GM12878 (cell line): ENCODE measurements around the gene ELOVL5. TPM values are rescaled to one million over a fixed set of nuclear protein-coding genes. Genes with fewer than 3 reads are reported as not detected.

Experiments used
- BCLAF1 ChIP-seq: fragments of 450-650 bp; IDR thresholded peaks from 2 replicates; pipeline ENCODE4 v1.6.1; 2017; ENCODE audit warnings: antibody characterized with exemption, mild to moderate bottlenecking, moderate library complexity
- HCFC1 ChIP-seq: fragments of 150-350 bp; IDR thresholded peaks from 2 replicates; pipeline ENCODE4 v1.6.1; 2014; ENCODE audit warnings: low read length
- NFXL1 ChIP-seq: fragments of 450-650 bp; IDR thresholded peaks from 2 replicates; pipeline ENCODE4 v1.6.1; 2017; ENCODE audit warnings: antibody characterized with exemption, mild to moderate bottlenecking, borderline replicate concordance
- ZNF592 ChIP-seq: fragments of 450-650 bp; IDR thresholded peaks from 2 replicates; pipeline ENCODE4 v1.6.1; 2017; ENCODE audit warnings: mild to moderate bottlenecking, moderate library complexity
- polyA plus RNA-seq, 11 experiments: library from polyadenylated mRNA; depleted of rRNA in 4 of 11; unstranded in 6 of 11; stranded (reverse) in 5 of 11; fragments of >200 nt; fragmentation: Nextera tagmentation in 4 of 11; fragmentation: Illumina TruSeq in 1 of 11; extraction: Ambion mirVana in 4 of 11; extraction: Trizol in 1 of 11; gene quantifications; 1 replicate in 1 of 11; 2 replicates in 10 of 11; pipeline versions ENCODE4 v1.2.1 to v1.2.3, GENCODE V29; 2011 to 2016; ENCODE audit warnings: inconsistent platforms in 2 of 11, missing spikeins in 2 of 11, low read depth in 1 of 11
- total RNA-seq, 4 experiments: library from RNA; depleted of rRNA in 3 of 4; stranded (reverse); fragments of >200 nt in 3 of 4; fragmentation: Illumina TruSeq in 1 of 4; extraction: Trizol in 1 of 4; gene quantifications; 2 replicates each; pipeline versions ENCODE4 v1.2.1 to v1.2.3, GENCODE V29; 2013 to 2021

The ELOVL5 gene
- total and polyA plus RNA-seq, 10 of the 15 experiments (the other 5 are each of a cell fraction or from before 2014, with no cell fraction given): 156 to 241 (median 196) TPM

GRCh38 chr6:53282234-53282633 is 66.5 kb downstream of the ELOVL5 start (continued):
- no peak for TF ChIP-seq ZNF592
- no peak for TF ChIP-seq NFXL1
- TF ChIP-seq HCFC1: no peak
- no peak for TF ChIP-seq BCLAF1
